ENCODE data around the gene PLS1.
"Not testable (repeated sequence)": the region's sequence is repeated elsewhere in the genome, so short reads cannot be mapped to it uniquely, and the experiment has no call there.

PLS1 gene

GRCh38 chr3:142693136-142693853, 97.1 kb downstream of the PLS1 start:
- DNase-seq (ENCODE audit: low read depth in 2 of 2), result no peak

- no peak for DNase-seq (ENCODE audit: low read depth in 2 of 2)
Measured at GRCh38 chr3:142694225-142694624, 98.0 kb downstream of the PLS1 start.

- no peak for DNase-seq (ENCODE audit: low read depth in 2 of 2)
Measured at GRCh38 chr3:142705198-142705597, 109.0 kb downstream of the PLS1 start.

GRCh38 chr3:142706321-142707127, 110.3 kb downstream of the PLS1 start:
- no peak for DNase-seq (ENCODE audit: low read depth in 2 of 2)

GRCh38 chr3:142709207-142709606, 113.0 kb downstream of the PLS1 start:
- no peak for DNase-seq (ENCODE audit: low read depth in 2 of 2)

- not testable (repeated sequence) for DNase-seq (ENCODE audit: low read depth in 2 of 2)
Measured at GRCh38 chr3:142714882-142715281, 118.7 kb downstream of the PLS1 start.

GRCh38 chr3:142716102-142716501, 119.9 kb downstream of the PLS1 start:
- DNase-seq (ENCODE audit: low read depth in 2 of 2), result no peak

GRCh38 chr3:142723665-142723967, 127.4 kb downstream of the PLS1 start:
- no peak for DNase-seq (ENCODE audit: low read depth in 2 of 2)

- DNase-seq (ENCODE audit: low read depth in 2 of 2), result peak; percentile 24 to 57
Measured at GRCh38 chr3:142723968-142724681, 127.9 kb downstream of the PLS1 start, which contains the start of gene TRPC1. Gene TRPC1, plus strand, starts transcription at chr3:142724034. Its CDS starts 526 bp downstream, at chr3:142724560.

GRCh38 chr3:142724682-142725356, 128.6 kb downstream of the PLS1 start:
- no peak for DNase-seq (ENCODE audit: low read depth in 2 of 2)

- no peak for DNase-seq (ENCODE audit: low read depth in 2 of 2)
Measured at GRCh38 chr3:142725357-142725739, 129.2 kb downstream of the PLS1 start.

GRCh38 chr3:142726017-142726416, 129.8 kb downstream of the PLS1 start:
- no peak for DNase-seq (ENCODE audit: low read depth in 2 of 2)

- no peak for DNase-seq (ENCODE audit: low read depth in 2 of 2)
Measured at GRCh38 chr3:142732066-142732465, 135.9 kb downstream of the PLS1 start.

GRCh38 chr3:142734834-142735233, 138.6 kb downstream of the PLS1 start:
- no peak for DNase-seq (ENCODE audit: low read depth in 2 of 2)

GRCh38 chr3:142735462-142735861, 139.3 kb downstream of the PLS1 start:
- no peak for DNase-seq (ENCODE audit: low read depth in 2 of 2)

- no peak for DNase-seq (ENCODE audit: low read depth in 2 of 2)
Measured at GRCh38 chr3:142738396-142738795, 142.2 kb downstream of the PLS1 start.

- no peak for DNase-seq (ENCODE audit: low read depth in 2 of 2)
Measured at GRCh38 chr3:142746646-142747045, 150.5 kb downstream of the PLS1 start.

- DNase-seq (ENCODE audit: low read depth in 2 of 2), result not testable (repeated sequence)
Measured at GRCh38 chr3:142750531-142750930, 154.3 kb downstream of the PLS1 start.

GRCh38 chr3:142752605-142753004, 156.4 kb downstream of the PLS1 start:
- not testable (repeated sequence) for DNase-seq (ENCODE audit: low read depth in 2 of 2)

GRCh38 chr3:142754494-142754893, 158.3 kb downstream of the PLS1 start:
- DNase-seq (ENCODE audit: low read depth in 2 of 2), result no peak

Measured in activated CD8-positive, alpha-beta memory T cell treated with anti-CD3 and anti-CD28 coated beads for 4 hours (primary cell).